Testis (tissue), 3 donors: ENCODE results near the gene NTNG2. TPM values are rescaled to one million over a fixed set of nuclear protein-coding genes. Genes with fewer than 3 reads are reported as not detected.

Source experiments
- DNase-seq: peaks from one replicate; pipeline ENCODE4 v3.0.0-alpha.2; 2019
- H3K27ac ChIP-seq, 2 donors: fragments of 200-600 bp; sonication (generic); one replicate each; pipeline ENCODE4 v1.5.1; 2019
- H3K27me3 ChIP-seq: fragments of 200-600 bp; sonication (generic); one replicate; pipeline ENCODE4 v1.5.1; 2019
- H3K36me3 ChIP-seq: fragments of 200-600 bp; sonication (generic); one replicate; pipeline ENCODE4 v1.5.1; 2017; ENCODE audit warnings: low read depth; ENCODE audit errors: missing control alignments
- H3K4me1 ChIP-seq: fragments of 200-600 bp; sonication (generic); one replicate; pipeline ENCODE4 v1.5.1; 2019
- H3K4me3 ChIP-seq, 2 donors: fragments of 200-600 bp; sonication (generic); one replicate each; pipeline ENCODE4 v1.5.1; 2017 to 2019
- H3K9me3 ChIP-seq: fragments of 200-600 bp; sonication (generic); one replicate; pipeline ENCODE4 v1.5.1; 2017
- POLR2A ChIP-seq: fragments of 450-650 bp; IDR thresholded peaks from one replicate; pipeline ENCODE4 v1.6.1; 2017; ENCODE audit warnings: antibody characterized with exemption, mild to moderate bottlenecking, moderate library complexity
- WGBS, 2 donors: methylation state at CpG; one replicate each; pipeline ENCODE4 v1.1.5; 2018; 5-methylcytosine and 5-hydroxymethylcytosine counted together
- intact Hi-C: fragments of 100-400 bp; cut with DNase I; formaldehyde crosslinking; loops from one replicate; pipeline ENCODE4 v1.15.1; 2023; ENCODE audit warnings: low total_unique reads
- polyA plus RNA-seq: library from polyadenylated mRNA; stranded (reverse); fragments of 350-450 nt; fragmentation: Illumina TruSeq; extraction: RNeasy Lipid Tissue Mini Kit (QIAGEN cat#74804); gene quantifications from one replicate; pipeline ENCODE4 v1.2.3, GENCODE V29; 2014; ENCODE audit warnings: low read depth, low replicate concordance; ENCODE audit not compliant: insufficient read depth
- total RNA-seq, 2 donors: library from RNA; depleted of rRNA; stranded (reverse); fragments of >200 nt; gene quantifications; one replicate each; pipeline ENCODE4 v1.2.3, GENCODE V29; 2016
- TF ChIP-seq, protein P1 (sequence below), 3 experiments: fragments of 450-650 bp in 2 of 3; fragments of 200-600 bp in 1 of 3; sonication (generic) in 1 of 3; IDR thresholded peaks; one replicate each; pipeline ENCODE4 v1.5.1; 2016 to 2019; ENCODE audit warnings: antibody characterized with exemption in 3 of 3, mild to moderate bottlenecking in 2 of 3, moderate library complexity in 1 of 3

Gene NTNG2
- total and polyA plus RNA-seq, 3 donors from 2014 or later, result 3.3 to 29.0 (median 23.7) TPM

DNA sequence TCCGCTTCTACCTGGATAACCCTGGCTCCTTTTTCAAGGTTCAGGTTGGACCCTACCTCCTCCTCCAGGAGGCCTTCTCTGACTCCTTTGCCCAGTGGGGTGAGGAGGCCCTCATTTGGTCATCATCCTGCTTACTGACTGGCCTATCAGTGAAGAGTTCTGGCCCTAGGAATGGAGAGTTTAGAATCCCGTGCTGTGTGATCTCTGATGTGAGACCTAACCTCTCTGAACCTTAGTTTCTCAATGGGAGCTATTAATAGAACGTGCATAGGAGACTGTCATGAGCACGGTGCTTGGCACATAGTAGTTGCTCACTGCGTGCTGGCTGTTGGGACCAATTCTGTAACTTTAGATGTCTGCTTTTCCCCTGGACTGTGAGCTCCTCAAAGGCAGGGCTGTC lies 10.3 kb downstream of the NTNG2 start:
- H3K4me3 ChIP-seq, result no peak overlapping the region
- no peak for TF ChIP-seq POLR2A
- no peaks in the 10 kb centered on the region for H3K27me3 ChIP-seq
- no peaks in the 10 kb centered on the region for H3K9me3 ChIP-seq
- no peaks in the 10 kb centered on the region for H3K36me3 ChIP-seq
- WGBS, 2 donors, result 65 to 72% methylated on average over 5 of the region's 5 CpGs
- intact Hi-C loops, result no loop called here
- DNase-seq, result no peak
- peaks cover 19% of the 10 kb centered on the region for H3K4me1 ChIP-seq
- no peak overlapping the region for H3K27ac ChIP-seq

DNA sequence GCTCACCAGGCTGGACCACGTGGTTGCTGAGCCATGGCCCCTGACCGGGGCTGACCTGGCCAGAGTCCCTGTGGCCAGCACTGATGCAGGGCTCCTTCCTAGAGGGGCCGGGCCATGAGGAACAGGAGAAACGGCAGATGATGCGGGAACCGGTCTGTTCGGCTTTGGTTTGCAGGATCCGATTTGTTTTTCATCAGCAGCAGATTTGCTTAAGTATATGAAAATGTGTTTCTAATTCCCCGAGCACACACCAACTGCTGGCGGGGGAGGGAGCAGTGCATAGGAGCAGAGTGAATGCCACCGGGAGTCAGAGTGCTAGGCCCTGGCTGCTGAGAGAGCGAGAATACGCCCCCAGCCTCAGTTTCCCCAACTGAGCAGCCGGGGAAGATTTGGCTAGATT lies 13.6 kb downstream of the NTNG2 start:
- Histone ChIP-seq H3K27me3 (no peaks in the 10 kb centered on the region), H3K27ac (no peak overlapping the region), H3K4me3 (no peak overlapping the region), H3K4me1 (peaks cover 11% of the 10 kb centered on the region), H3K36me3 (no peaks in the 10 kb centered on the region), H3K9me3 (no peaks in the 10 kb centered on the region)
- intact Hi-C loops, result no loop called here
- TF ChIP-seq, protein P1, sequence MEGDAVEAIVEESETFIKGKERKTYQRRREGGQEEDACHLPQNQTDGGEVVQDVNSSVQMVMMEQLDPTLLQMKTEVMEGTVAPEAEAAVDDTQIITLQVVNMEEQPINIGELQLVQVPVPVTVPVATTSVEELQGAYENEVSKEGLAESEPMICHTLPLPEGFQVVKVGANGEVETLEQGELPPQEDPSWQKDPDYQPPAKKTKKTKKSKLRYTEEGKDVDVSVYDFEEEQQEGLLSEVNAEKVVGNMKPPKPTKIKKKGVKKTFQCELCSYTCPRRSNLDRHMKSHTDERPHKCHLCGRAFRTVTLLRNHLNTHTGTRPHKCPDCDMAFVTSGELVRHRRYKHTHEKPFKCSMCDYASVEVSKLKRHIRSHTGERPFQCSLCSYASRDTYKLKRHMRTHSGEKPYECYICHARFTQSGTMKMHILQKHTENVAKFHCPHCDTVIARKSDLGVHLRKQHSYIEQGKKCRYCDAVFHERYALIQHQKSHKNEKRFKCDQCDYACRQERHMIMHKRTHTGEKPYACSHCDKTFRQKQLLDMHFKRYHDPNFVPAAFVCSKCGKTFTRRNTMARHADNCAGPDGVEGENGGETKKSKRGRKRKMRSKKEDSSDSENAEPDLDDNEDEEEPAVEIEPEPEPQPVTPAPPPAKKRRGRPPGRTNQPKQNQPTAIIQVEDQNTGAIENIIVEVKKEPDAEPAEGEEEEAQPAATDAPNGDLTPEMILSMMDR (IDR thresholded peaks at IDR 0.05), result no peak
- no peak for TF ChIP-seq POLR2A
- no peak for DNase-seq
- 67 to 78% methylated on average over 12 to 14 of the region's 14 CpGs for WGBS, 2 donors

DNA sequence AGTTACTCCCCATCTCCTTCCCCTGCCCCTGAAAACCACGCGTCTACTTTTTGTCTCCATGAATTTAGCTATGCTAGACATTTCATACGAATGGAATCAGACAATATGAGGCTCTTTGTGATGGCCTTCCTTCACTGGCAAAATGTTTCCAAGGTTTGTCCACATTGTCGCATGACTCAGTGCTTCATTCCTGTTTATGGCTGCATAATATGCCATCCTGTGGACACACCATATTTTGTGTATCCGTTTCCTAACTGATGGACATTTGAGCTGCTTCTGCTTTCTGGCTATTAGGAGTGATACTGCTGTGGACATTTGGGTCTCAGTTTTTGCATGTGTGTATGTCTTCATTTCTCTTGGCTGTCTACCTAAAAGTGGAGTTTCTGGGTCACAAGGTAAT lies 14.5 kb downstream of the NTNG2 start:
- intact Hi-C loops, result no loop called here
- 94 to 96% methylated on average over 5 of the region's 5 CpGs for WGBS, 2 donors
- Histone ChIP-seq H3K36me3 (no peaks in the 10 kb centered on the region), H3K27ac (no peak overlapping the region), H3K4me1 (peaks cover 11% of the 10 kb centered on the region), H3K4me3 (no peak overlapping the region), H3K9me3 (no peaks in the 10 kb centered on the region), H3K27me3 (no peaks in the 10 kb centered on the region)
- TF ChIP-seq POLR2A, result no peak
- TF ChIP-seq, protein P1 (IDR thresholded peaks at IDR 0.05), result no peak
- DNase-seq, result no peak

DNA sequence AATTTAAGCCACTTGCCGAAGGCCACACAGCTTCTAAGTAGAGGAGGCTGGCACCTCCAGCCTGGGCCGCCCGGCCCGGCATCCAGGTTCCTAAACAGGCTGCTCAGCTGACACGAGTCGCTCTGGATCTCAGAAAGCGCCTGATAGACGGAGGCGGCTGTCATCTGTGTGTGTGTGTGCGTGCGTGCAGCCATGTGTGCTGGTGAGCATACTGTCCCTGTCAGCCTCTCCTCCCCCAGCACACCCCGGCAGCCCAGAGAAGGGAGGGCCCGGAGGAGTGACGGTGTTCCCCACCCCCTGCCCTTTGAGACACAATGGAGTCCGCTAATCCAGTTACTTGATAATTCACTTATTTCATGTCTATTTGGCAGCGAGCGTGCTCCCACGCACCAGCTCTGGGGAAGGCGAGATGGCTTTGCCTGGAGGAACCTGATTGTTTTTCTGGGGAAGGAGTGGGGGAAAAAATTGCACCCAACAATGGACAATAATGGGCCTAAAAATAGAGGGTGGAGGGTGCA lies 20.0 kb downstream of the NTNG2 start:
- peak; percentile 93 for DNase-seq
- no peaks in the 10 kb centered on the region for H3K27me3 ChIP-seq
- no peaks in the 10 kb centered on the region for H3K36me3 ChIP-seq
- intact Hi-C loops, result no loop called here
- peak overlapping the region; percentile 59 to 65 for H3K27ac ChIP-seq
- TF ChIP-seq POLR2A, result no peak
- TF ChIP-seq, protein P1 (IDR thresholded peaks at IDR 0.05), result no peak
- WGBS, 2 donors, result 40 to 47% methylated on average over 13 to 19 of the region's 19 CpGs
- H3K4me1 ChIP-seq, result peaks cover 47% of the 10 kb centered on the region
- H3K9me3 ChIP-seq, result no peaks in the 10 kb centered on the region
- no peak overlapping the region for H3K4me3 ChIP-seq

DNA sequence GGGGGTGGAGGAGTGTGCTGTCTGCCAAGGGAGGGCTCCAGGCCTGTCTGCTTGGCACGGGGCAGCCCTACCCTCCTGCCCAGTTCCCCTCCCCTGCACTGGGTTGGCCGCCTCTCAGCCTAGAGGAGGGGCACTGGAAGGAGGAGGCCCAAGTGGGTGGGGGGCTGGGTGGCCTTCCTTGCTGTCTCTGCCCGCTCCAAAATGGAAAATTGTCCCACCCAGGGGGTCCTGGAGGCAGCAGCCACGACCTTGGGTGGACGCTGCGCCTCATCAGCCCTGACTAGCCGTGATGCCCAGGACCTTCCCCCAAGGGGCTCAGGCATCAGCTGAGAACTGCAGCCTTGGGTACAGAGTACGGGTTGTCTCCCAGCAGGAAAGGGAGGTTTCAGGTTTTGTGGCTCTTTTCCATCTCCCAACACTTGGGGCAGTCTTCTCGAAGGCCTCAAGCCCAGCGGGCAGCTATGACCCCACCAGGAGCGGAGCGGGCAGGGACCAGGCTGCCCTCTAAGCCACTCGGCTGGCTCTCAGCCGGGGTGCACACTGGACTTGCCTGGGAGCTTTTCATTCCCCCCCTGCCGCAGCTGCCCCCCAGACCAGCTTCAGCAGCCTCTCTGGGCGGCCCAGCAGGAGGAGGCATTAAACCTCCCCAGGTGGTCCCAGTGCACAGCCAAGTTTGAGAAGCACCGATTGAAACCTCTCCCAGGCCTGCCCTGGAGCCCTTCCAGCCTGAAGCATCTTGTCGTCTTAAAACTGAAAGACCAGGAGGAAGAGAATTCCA lies 20.6 kb downstream of the NTNG2 start:
- no peaks in the 10 kb centered on the region for H3K36me3 ChIP-seq
- H3K27me3 ChIP-seq, result no peaks in the 10 kb centered on the region
- no peak overlapping the region for H3K4me3 ChIP-seq
- intact Hi-C loops, result no loop called here
- peaks cover 51% of the 10 kb centered on the region for H3K4me1 ChIP-seq
- WGBS, 2 donors, result 44 to 60% methylated on average over 2 to 18 of the region's 18 CpGs
- TF ChIP-seq POLR2A, result no peak
- TF ChIP-seq, protein P1 (IDR thresholded peaks at IDR 0.05), result no peak
- DNase-seq, result peak; percentile 66
- H3K9me3 ChIP-seq, result no peaks in the 10 kb centered on the region
- H3K27ac ChIP-seq, result peak overlapping the region; percentile 3 to 65
